Endometrial microvascular endothelial cells (primary cell): ENCODE results near the gene SYNPR. TPM values are rescaled to one million over a fixed set of nuclear protein-coding genes. Genes with fewer than 3 reads are reported as not detected.
"Not testable (repeated sequence)": the region's sequence is repeated elsewhere in the genome, so short reads cannot be mapped to it uniquely, and the experiment has no call there.

Source experiments
- in situ Hi-C: cut with HindIII; loops from 2 replicates; pipeline ENCODE4 v1.10.0; 2017; ENCODE audit warnings: low sequenced_read_pairs, low pct_unique_long_range_greater_than_20kb; ENCODE audit errors: inconsistent ontology term
- total RNA-seq: library from RNA; depleted of rRNA; stranded (reverse); fragments of >200 nt; gene quantifications from one replicate; pipeline ENCODE4 v1.2.3, GENCODE V29; 2015; ENCODE audit errors: inconsistent ontology term

SYNPR gene
- total RNA-seq, 1 donor from 2014 or later = not detected

DNA sequence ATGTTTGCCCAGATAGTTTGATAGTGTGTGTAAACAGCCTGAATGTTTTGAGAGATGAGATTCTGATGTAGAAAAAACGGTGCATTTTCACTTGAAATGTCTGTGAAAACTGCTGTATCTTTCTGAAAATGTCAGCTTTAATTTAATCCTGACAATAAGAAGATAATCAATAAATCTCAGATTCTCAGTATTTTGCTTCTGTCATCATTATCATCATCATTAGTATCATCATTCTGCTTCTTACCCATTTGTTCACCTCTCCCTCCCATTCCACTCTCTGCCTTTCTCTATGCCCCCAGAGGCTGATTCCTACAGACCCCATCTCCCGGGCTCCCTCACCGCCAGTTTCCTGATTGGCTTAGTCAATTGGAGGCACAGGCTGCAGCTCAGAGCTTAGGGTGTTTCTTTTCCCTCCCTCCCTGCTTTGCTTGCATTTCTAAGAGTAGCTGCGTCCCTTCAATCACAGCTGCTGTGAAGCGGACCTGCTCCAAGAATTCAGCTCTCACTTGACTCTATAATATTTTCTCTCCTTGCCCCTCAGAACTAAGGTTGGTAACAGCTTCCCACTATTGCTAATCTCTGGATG, 366.2 kb downstream of the SYNPR start:
- in situ Hi-C loops = no loop called here

DNA sequence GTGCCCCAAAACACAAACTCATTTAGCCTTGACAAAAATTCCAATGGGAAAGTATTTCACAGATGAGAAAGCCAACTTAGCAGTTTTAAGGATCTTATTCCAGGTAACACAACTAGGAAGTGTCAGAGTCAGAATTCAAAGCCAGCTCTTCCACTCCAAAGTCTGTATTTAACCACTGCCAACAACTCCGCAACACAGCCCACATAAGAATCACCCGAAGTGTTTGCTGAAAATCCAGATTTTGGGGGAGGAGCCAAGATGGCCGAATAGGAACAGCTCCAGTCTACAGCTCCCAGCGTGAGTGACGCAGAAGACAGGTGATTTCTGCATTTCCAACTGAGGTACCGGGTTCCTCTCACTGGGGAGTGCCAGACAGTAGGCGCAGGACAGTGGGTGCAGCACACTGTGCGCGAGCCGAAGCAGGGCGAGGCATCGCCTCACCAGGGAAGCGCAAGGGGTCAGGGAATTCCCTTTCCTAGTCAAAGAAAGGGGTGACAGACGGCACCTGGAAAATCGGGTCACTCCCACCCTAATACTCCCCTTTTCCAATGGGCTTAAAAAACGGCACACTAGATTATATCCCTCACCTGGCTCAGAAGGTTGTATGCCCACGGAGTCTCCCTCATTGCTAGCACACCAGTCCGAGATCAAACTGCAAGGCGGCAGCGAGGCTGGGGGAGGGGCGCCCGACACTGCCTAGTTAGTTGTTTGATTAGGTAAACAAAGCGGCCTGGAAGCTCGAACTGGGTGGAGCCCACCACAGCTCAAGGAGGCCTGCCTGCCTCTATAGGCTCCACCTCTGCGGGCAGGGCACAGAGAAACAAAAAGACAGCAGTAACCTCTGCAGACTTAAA, 367.0 kb downstream of the SYNPR start:
- in situ Hi-C loops = not testable (repeated sequence)

DNA sequence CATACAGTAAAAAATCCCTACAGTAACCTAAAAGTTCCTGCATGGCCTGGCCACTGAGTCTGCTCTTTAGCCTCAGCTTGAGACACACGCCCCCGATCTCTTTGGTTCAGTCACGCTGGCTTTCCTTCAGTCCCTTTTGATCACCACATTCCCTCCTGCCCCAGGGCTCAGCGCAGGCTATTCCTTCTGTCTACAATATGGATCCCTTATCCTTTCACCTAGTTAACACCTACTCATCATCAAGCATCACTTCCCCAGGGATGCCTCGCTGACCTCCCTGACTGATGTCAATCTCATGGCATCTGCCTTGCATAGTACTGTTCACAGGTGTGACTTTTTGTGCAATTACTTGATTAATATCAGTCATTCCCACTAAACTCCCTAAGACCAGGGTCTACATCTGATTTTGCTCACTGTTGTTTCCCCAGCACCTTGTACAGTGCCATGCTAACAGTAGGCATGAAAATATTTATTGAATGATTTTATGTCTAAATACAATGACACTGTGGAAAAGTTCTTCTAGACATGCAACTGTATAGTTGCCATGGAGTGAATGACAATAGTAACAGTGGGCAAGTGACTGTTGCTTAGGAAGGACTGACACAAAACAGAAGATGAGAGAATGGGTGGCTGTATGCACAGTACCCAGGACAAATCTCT, 374.1 kb downstream of the SYNPR start, which contains the start of gene SNTN:
SNTN (plus strand) TSS at position 610 of the 660 bp plus-strand sequence; CDS start at position 623, 13 bp downstream.
- in situ Hi-C loops = no loop called here

DNA sequence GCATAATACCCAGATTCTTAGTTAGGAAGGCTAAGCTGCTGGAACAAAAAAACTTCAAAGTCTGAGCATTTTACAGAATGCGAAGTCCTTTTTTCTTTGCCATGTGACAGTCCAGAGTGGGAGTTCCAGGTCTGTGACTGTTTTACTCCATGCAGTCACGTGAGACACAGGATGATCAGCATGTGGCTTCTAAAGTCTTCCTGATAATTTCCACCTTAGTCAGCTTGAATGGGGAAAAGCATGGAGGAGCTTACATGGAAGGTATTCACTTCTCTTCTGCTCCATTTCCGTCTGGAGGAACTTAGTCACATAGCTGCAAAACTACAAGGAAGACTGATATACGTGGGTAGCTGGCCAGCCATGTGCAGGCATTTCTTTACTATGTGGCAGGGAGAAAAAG, 376.1 kb downstream of the SYNPR start:
- in situ Hi-C loops = no loop called here

DNA sequence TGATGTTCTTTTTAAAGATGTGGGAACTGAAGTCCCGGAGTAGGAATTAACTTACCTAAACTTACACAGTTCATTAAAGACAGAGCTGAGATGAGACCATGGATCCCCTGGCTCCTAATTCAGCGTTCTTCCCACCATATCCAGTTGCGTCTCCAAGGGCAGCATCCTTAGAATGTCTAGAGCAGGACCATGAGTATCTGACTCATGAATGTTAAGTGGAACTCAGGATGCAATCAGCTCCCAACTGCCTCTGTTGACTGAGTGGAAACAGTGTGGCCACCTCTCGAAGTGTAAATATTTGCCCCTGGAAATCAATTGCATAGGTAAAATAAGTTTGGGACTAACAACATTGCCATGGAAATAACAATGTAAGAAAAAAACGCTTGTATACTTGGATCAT, 376.8 kb downstream of the SYNPR start:
- in situ Hi-C loops = no loop called here

DNA sequence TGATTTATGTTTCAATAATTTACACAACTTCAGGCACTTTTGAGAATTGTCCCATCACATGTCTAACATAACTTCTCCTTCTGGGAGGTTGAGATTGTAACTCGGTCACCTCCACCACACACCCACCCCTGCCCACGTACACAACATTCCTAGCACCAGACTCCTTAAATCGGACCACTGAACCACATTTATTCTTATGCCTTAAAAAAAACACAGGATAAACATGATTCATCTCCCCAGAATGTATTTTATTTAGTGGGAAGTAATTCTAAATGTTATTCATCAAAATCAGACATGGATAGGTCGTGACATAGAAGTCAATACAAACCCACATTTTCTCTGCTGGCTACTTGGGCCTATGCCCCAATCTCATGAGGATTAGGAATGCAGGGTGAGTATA, 377.4 kb downstream of the SYNPR start:
- in situ Hi-C loops = no loop called here

DNA sequence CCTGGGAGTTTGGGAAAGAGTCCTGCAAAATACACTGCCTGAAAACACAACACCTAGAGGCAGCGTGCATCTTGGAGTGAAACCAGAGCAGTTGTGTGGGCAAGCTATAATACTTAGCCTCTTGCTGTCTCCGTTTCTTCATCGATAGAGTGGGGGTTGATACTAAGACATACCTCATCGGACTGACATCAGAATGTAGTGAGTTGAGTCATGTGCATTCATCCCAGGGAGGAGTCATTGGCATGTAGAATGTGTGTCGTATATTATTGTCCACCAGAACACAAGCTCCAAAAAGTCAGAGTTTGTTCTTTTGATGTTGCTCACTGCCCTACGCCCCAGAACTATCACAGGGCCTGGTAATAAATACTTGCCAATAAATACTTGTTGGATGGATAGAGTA, 378.7 kb downstream of the SYNPR start:
- in situ Hi-C loops = no loop called here

DNA sequence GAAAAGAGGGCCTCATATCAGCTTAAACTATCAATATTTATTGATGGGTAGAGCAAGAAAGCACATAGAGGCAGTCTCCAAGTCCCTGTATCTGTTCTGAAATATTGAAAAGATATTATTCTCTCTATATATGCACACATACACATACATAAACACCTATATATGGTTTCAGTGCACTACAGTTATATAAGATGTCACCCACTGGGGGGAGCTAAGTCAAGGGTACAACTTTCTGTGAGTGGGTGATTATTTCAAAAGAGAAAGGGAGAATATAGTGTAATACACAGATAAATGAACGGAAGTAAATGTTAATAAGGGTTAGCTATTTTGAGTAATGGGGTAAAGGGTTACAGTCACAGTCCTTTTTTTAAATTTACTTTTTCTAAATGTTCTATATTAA, 383.1 kb downstream of the SYNPR start:
- in situ Hi-C loops = no loop called here

DNA sequence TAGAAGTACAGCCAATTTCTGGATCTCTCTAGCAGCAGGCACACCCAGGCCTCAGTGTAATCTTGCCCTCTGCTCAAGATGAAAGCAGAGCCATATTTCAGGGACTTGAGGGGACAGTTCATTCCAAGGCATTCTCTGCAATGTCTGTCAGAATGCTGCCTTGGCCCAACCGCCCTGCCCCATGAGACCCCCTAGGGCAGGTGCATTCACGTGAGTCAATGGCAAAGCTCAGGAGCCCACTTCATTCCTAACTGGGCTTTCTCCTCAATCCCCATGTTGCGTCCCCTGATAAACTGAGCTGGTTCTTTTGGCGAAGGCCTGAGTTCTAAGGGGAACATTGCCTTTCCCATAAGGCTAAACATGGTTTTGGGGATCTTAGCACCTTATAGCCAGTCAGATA, 383.9 kb downstream of the SYNPR start:
- in situ Hi-C loops = no loop called here

DNA sequence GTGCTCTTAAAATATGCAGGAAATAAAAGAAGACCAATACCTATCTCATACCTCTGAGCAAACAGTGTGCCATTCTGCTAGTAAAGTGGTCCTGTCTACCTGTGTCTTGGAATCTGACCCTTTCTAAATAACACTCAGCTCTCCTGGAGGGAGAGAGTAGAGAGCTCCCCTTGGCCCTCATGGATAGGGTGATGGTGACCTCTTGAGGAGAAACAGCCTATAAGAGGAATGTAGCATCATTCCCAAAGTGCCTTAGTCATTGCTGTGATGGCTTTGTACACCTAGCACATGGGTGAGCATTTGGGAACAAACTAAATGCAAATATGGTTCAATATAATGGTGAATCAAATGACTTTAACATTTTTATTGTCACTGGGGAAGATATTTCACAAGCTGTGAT, 384.4 kb downstream of the SYNPR start:
- in situ Hi-C loops = no loop called here
